ENCODE measurements around the gene MRS2. TPM values are rescaled to one million over a fixed set of nuclear protein-coding genes. Genes with fewer than 3 reads are reported as not detected.

The MRS2 gene
- total RNA-seq, 1 donor from 2014 or later: 18.0 TPM

- Mint-ChIP-seq H3K27me3 (ENCODE audit: low read depth) (no peaks in the 10 kb centered on the region), H3K27ac (ENCODE audit: unreplicated experiment) (no peak overlapping the region), H3K4me1 (ENCODE audit: low read depth) (no peaks in the 10 kb centered on the region), H3K4me3 (ENCODE audit: unreplicated experiment) (no peak overlapping the region), H3K36me3 (ENCODE audit: low read depth) (no peaks in the 10 kb centered on the region), H3K9me3 (ENCODE audit: low read depth) (no peaks in the 10 kb centered on the region)
- DNase-seq (ENCODE audit: low spot score): no peak
- no peak for TF ChIP-seq CTCF (IDR thresholded peaks at IDR 0.05)
Observed at GRCh38 chr6:24385536-24386269, 17.0 kb upstream of the MRS2 start.

GRCh38 chr6:24387818-24388217 is 14.9 kb upstream of the MRS2 start:
- Mint-ChIP-seq H3K9me3 (ENCODE audit: low read depth) (no peaks in the 10 kb centered on the region), H3K4me3 (ENCODE audit: unreplicated experiment) (no peak overlapping the region), H3K27me3 (ENCODE audit: low read depth) (no peaks in the 10 kb centered on the region), H3K36me3 (ENCODE audit: low read depth) (no peaks in the 10 kb centered on the region), H3K4me1 (ENCODE audit: low read depth) (no peaks in the 10 kb centered on the region), H3K27ac (ENCODE audit: unreplicated experiment) (no peak overlapping the region)
- DNase-seq (ENCODE audit: low spot score): no peak
- TF ChIP-seq CTCF (IDR thresholded peaks at IDR 0.05): no peak

GRCh38 chr6:24391208-24391607 is 11.5 kb upstream of the MRS2 start:
- DNase-seq (ENCODE audit: low spot score): no peak
- Mint-ChIP-seq H3K36me3 (ENCODE audit: low read depth) (no peaks in the 10 kb centered on the region), H3K27me3 (ENCODE audit: low read depth) (no peaks in the 10 kb centered on the region), H3K9me3 (ENCODE audit: low read depth) (peaks cover under 1% of the 10 kb centered on the region), H3K4me1 (ENCODE audit: low read depth) (no peaks in the 10 kb centered on the region), H3K4me3 (ENCODE audit: unreplicated experiment) (no peak overlapping the region), H3K27ac (ENCODE audit: unreplicated experiment) (no peak overlapping the region)
- no peak for TF ChIP-seq CTCF (IDR thresholded peaks at IDR 0.05)

GRCh38 chr6:24391756-24392405 is 10.9 kb upstream of the MRS2 start:
- Mint-ChIP-seq H3K4me3 (ENCODE audit: unreplicated experiment) (no peak overlapping the region), H3K4me1 (ENCODE audit: low read depth) (no peaks in the 10 kb centered on the region), H3K9me3 (ENCODE audit: low read depth) (peaks cover 7% of the 10 kb centered on the region), H3K27ac (ENCODE audit: unreplicated experiment) (no peak overlapping the region), H3K27me3 (ENCODE audit: low read depth) (no peaks in the 10 kb centered on the region), H3K36me3 (ENCODE audit: low read depth) (no peaks in the 10 kb centered on the region)
- no peak for TF ChIP-seq CTCF (IDR thresholded peaks at IDR 0.05)
- DNase-seq (ENCODE audit: low spot score): no peak

GRCh38 chr6:24394061-24394779 is 8.5 kb upstream of the MRS2 start:
- Mint-ChIP-seq H3K9me3 (ENCODE audit: low read depth) (peaks cover 9% of the 10 kb centered on the region), H3K4me3 (ENCODE audit: unreplicated experiment) (no peak overlapping the region), H3K27me3 (ENCODE audit: low read depth) (peaks cover 2% of the 10 kb centered on the region), H3K4me1 (ENCODE audit: low read depth) (no peaks in the 10 kb centered on the region), H3K36me3 (ENCODE audit: low read depth) (no peaks in the 10 kb centered on the region), H3K27ac (ENCODE audit: unreplicated experiment) (no peak overlapping the region)
- TF ChIP-seq CTCF (IDR thresholded peaks at IDR 0.05): no peak
- no peak for DNase-seq (ENCODE audit: low spot score)
